Forelimb muscle (tissue), 1 donor: Measurements from ENCODE around the gene PCMT1. TPM values are rescaled to one million over a fixed set of nuclear protein-coding genes. Genes with fewer than 3 reads are reported as not detected.

ENCODE experiments used
- DNase-seq: peaks from one replicate; pipeline ENCODE4 v3.0.0-alpha.2; 2013; ENCODE audit warnings: low read depth
- polyA plus RNA-seq: library from polyadenylated mRNA; unstranded; fragments of 120-200 nt; gene quantifications from one replicate; pipeline ENCODE4 v1.2.1, GENCODE V29; 2013; ENCODE audit not compliant: insufficient read length

Gene PCMT1
- polyA plus RNA-seq, 1 donor: 72.0 TPM

GRCh38 chr6:149855040-149855654, 105.6 kb downstream of the PCMT1 start:
- no peak for DNase-seq

- no peak for DNase-seq
Measured at GRCh38 chr6:149855741-149856140, 106.2 kb downstream of the PCMT1 start.

- no peak for DNase-seq
Measured at GRCh38 chr6:149856256-149856994, 106.9 kb downstream of the PCMT1 start.

- DNase-seq: no peak
Measured at GRCh38 chr6:149857541-149857940, 108.0 kb downstream of the PCMT1 start.

GRCh38 chr6:149859368-149859767, 109.8 kb downstream of the PCMT1 start:
- DNase-seq: no peak

GRCh38 chr6:149859938-149860337, 110.4 kb downstream of the PCMT1 start:
- no peak for DNase-seq

GRCh38 chr6:149860513-149860833, 110.9 kb downstream of the PCMT1 start:
- no peak for DNase-seq

Other genes with a start within 250 kb of the PCMT1 start
- gene PPIL4, start 203.7 kb upstream of the PCMT1 start, polyA plus RNA-seq: 28.9 TPM
- 42.0 TPM for gene GINM1, start 183.4 kb upstream of the PCMT1 start, polyA plus RNA-seq
- 23.0 TPM for gene KATNA1, start 101.0 kb upstream of the PCMT1 start, polyA plus RNA-seq
- gene LATS1, start 31.6 kb upstream of the PCMT1 start, polyA plus RNA-seq: 16.6 TPM
- 23.8 TPM for gene NUP43, start 3.2 kb upstream of the PCMT1 start, polyA plus RNA-seq
- 19.1 TPM for gene LRP11, start 114.6 kb downstream of the PCMT1 start, polyA plus RNA-seq
- gene RAET1E, start 148.4 kb downstream of the PCMT1 start, polyA plus RNA-seq: 0.82 TPM
- 0.30 TPM for gene RAET1G, start 173.4 kb downstream of the PCMT1 start, polyA plus RNA-seq
- 0.61 TPM for gene ULBP2, start 192.3 kb downstream of the PCMT1 start, polyA plus RNA-seq
- 0.28 TPM for gene ULBP1, start 214.2 kb downstream of the PCMT1 start, polyA plus RNA-seq